GM13976 (cell line): ENCODE results near the gene SESN2.

Source experiments
- DNase-seq: peaks from one replicate; pipeline ENCODE4 v3.0.0; 2012; ENCODE audit warnings: low spot score
- in situ Hi-C: fragments of 300-500 bp; cut with MboI; formaldehyde crosslinking; loops from one replicate; pipeline ENCODE4 v1.12.0; 2022; ENCODE audit warnings: low sequenced_read_pairs, mixed read lengths, inconsistent platforms; ENCODE audit not compliant: unreplicated experiment
- TF ChIP-seq, protein P1 (sequence below): IDR thresholded peaks from 2 replicates; pipeline ENCODE4 v1.5.1; 2012; ENCODE audit warnings: borderline replicate concordance, mild to moderate bottlenecking; ENCODE audit not compliant: insufficient read depth; ENCODE audit errors: extremely low read depth, missing control alignments, control extremely low read depth

SESN2 gene

GRCh38 chr1:28278763-28279162, 19.4 kb downstream of the SESN2 start:
- no peak for DNase-seq
- in situ Hi-C loops: no loop called here
- TF ChIP-seq, protein P1, sequence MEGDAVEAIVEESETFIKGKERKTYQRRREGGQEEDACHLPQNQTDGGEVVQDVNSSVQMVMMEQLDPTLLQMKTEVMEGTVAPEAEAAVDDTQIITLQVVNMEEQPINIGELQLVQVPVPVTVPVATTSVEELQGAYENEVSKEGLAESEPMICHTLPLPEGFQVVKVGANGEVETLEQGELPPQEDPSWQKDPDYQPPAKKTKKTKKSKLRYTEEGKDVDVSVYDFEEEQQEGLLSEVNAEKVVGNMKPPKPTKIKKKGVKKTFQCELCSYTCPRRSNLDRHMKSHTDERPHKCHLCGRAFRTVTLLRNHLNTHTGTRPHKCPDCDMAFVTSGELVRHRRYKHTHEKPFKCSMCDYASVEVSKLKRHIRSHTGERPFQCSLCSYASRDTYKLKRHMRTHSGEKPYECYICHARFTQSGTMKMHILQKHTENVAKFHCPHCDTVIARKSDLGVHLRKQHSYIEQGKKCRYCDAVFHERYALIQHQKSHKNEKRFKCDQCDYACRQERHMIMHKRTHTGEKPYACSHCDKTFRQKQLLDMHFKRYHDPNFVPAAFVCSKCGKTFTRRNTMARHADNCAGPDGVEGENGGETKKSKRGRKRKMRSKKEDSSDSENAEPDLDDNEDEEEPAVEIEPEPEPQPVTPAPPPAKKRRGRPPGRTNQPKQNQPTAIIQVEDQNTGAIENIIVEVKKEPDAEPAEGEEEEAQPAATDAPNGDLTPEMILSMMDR: no peak

DNA sequence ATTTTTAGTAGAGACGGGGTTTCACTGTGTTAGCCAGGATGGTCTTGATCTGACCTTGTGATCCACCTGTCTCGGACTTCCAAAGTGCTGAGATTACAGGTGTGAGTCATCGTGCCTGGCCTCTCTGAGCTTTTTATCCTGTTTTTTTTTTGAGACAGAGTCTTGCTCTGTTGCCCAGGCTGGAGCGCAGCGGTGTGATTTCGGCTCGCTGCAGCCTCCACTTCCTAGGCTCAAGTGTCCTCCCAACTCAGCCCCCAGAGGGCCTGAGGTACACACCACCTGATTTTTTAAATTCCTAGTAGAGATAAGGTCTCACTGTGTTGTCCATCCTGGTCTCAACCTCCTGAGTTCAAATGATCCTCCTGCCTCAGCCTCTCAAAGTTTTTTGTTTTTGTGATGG, 20.4 kb downstream of the SESN2 start:
- TF ChIP-seq, protein P1: no peak
- DNase-seq: no peak
- in situ Hi-C loops: no loop called here

DNA sequence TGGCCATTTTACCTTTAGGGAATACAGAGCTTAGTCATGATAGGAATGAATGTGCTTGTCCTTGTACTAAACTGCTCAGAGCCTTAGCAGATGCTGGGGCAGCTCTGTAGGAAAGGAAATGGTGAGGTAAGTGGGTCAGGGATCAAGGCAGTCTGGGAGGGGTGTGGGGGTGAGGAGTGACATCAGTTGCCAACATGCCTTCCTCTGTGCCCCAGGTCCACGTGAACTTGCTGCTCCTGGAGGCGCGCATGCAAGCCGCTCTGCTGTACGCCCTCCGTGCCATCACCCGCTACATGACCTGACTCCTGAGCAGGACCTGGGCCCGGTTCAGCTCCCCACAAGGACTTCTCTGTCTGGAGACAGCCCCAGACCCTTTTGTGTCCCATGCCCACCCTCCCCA, 21.2 kb downstream of the SESN2 start:
- in situ Hi-C loops: no loop called here
- TF ChIP-seq, protein P1: no peak
- no peak for DNase-seq

DNA sequence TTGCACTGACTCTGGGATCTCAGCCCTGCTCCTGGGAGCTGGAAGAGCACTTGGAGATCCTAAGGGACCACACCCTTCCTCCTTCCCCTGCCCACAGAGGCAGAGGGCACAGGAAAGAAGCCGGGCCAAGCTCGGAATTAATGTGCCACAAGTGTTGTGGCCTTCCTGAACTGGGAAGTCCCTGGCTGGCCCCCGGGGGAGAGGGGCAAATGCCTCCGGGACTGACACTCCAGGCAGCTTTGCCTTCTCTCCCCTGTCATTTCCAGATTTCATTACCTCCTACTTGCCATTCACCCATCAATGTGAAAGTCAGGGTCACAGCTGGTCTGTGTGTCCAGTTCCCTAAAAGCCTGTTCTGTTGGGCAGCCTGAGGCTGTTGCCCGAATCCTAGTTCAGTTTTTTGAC, 21.7 kb downstream of the SESN2 start:
- TF ChIP-seq, protein P1: no peak
- DNase-seq: no peak
- in situ Hi-C loops: no loop called here

DNA sequence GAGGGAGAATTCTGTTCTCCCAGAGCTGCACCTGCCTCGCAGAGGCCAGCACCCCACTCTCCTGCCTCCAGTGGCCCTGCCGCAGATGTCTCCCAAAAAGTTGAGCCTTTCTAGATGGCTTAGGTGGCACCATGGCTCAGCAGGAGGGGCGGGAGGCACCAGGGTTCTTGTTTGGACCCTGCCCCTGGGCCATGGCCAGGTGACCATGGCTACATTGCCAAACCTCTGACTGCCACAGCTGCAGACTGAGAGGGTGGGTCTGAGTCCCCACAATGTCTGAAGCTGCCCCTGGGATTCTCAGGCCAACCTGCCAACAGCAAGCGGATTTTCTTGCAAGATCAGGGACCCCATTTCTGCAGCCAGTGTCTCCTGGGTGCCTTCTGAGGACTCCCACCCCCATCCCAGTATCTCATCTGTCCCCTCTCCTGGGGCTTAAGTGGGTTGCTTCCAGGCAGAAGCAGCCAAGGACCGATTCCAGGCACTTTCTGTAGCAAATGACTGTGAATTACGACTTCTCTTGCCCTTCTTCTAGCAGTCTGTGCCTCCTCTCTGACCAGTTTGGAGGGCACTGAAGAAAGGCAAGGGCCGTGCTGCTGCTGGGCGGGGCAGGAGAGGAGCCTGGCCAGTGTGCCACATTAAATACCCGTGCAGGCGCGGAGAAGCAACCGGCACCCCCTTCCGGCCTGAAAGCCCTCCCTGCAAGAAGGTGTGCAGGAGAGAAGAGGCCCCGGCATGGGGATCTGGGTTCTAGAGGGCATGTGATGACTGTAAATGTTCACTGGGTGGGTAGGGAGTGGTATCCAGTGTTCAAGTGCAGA, 22.5 kb downstream of the SESN2 start:
- TF ChIP-seq, protein P1: no peak
- in situ Hi-C loops: no loop called here
- no peak for DNase-seq

DNA sequence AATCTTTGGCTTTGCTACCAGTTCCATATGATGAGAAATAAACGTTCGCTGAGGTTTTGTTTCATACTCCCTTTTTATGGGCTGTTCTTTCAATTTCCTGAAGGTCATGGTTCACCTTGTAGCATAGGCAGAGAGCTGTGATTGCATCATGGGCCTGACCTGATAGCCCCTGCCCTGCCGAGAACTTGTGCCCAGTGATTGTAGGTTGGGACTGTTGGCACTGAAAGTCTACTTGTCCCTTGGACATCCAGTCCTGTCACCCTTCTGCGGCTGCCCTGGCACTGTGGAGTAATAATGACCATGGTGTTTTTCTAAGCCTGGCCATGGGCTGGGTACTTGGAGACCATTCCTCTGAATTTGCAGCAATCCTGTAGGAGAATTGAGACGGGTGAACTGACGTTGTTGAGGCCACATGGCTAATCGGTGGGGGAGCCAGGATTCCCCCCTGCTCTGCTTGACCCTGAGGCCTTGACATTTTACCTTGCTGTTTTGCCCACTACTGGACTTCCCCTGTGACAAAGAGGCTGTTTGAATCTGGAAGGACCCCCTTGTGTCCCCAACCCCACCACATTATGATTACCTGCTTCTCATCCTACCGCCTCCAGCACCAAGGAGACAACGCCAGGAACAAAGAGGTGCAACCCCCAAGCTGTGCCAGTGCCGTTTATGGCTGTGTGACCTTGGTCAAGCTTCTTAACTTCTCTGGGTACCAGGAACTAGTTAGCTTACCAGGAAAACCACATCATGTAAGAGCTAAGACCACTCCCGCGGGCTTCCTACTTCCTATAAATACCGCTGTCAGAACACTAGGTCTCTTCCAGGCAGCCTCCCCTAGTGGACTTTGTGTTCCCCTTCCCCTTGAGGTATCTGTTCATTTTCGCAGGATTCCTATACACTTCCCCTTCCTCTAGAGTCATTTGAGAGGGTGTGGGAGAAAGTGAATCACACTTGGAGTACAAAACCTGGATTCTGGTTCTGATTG, 23.4 kb downstream of the SESN2 start:
- DNase-seq: no peak
- TF ChIP-seq, protein P1: no peak
- in situ Hi-C loops: no loop called here
